ENCODE measurements around the gene SND1. TPM values are rescaled to one million over a fixed set of nuclear protein-coding genes. Genes with fewer than 3 reads are reported as not detected.

Gene SND1
- total and polyA plus RNA-seq, 2 of the 4 experiments (the other 2 are of a cell fraction): 154 to 294 TPM

GRCh38 chr7:127845522-127846214, 193.7 kb downstream of the SND1 start:
- no peak for TF ChIP-seq BHLHE40 (IDR thresholded peaks at IDR 0.05; ENCODE audit: low read depth, low read length)
- TF ChIP-seq ELK1 (IDR thresholded peaks at IDR 0.05; ENCODE audit: borderline replicate concordance, low read depth, low read length): no peak
- TF ChIP-seq RAD21 (IDR thresholded peaks at IDR 0.05; ENCODE audit: low read length): no peak
- TF ChIP-seq MAFK (IDR thresholded peaks at IDR 0.05; ENCODE audit: low read depth, low read length): no peak
- no peak for TF ChIP-seq FOS (IDR thresholded peaks at IDR 0.05; ENCODE audit: low read depth, low read length)
- no peak for TF ChIP-seq POLR2A (IDR thresholded peaks at IDR 0.05; ENCODE audit: low read depth, low read length)
- TF ChIP-seq MAZ (IDR thresholded peaks at IDR 0.05; ENCODE audit: borderline replicate concordance, low read depth, low read length): no peak
- no peak for TF ChIP-seq MXI1 (IDR thresholded peaks at IDR 0.05; ENCODE audit: borderline replicate concordance, low read depth, low read length)
- TF ChIP-seq USF2 (IDR thresholded peaks at IDR 0.05; ENCODE audit: low read depth, low read length): no peak
- no peak for TF ChIP-seq NFE2L2 (IDR thresholded peaks at IDR 0.05; ENCODE audit: low read depth, low read length)
- TF ChIP-seq CHD1 (IDR thresholded peaks at IDR 0.05; ENCODE audit: low read depth, low read length): no peak
- TF ChIP-seq RCOR1 (IDR thresholded peaks at IDR 0.05; ENCODE audit: insufficient replicate concordance, low read length): no peak
- no peak for TF ChIP-seq CTCF (conservative IDR thresholded peaks at IDR 0.05; ENCODE audit: low read depth, low read length)
- no peak for TF ChIP-seq CEBPB (IDR thresholded peaks at IDR 0.05; ENCODE audit: low read depth, low read length)
- TF ChIP-seq SMC3 (IDR thresholded peaks at IDR 0.05; ENCODE audit: low read depth, low read length): no peak
- no peak for TF ChIP-seq RFX5 (IDR thresholded peaks at IDR 0.05; ENCODE audit: low read depth, low read length)
- dilution Hi-C loops (cut with HindIII; ENCODE audit: low sequenced_read_pairs, unreplicated experiment): no loop called here
- no peak overlapping the region for H3K23ac ChIP-seq (ENCODE audit: low read depth, low read length)

More at GRCh38 chr7:127845522-127846214, 193.7 kb downstream of the SND1 start:
- no CpG with 5 or more reads among the region's 1 CpG for whole genome bisulfite sequencing, 2 experiments (ENCODE audit: extremely low coverage in 2 of 2, insufficient read length in 1 of 2)
- no peak overlapping the region for H3K27ac ChIP-seq (ENCODE audit: insufficient read depth, low read length)
- H2BK15ac ChIP-seq (ENCODE audit: low read depth, low read length): no peak overlapping the region
- no peak overlapping the region for H2BK20ac ChIP-seq (ENCODE audit: low read depth, low read length)
- no peak overlapping the region for H3K4ac ChIP-seq (ENCODE audit: low read depth, low read length)
- POLR2A ChIA-PET (ENCODE audit: unreplicated experiment): no interaction called here
- H3K9me3 ChIP-seq (ENCODE audit: control insufficient read depth, insufficient read depth, low read length): no peaks in the 10 kb centered on the region
- no peak overlapping the region for H4K8ac ChIP-seq (ENCODE audit: low read depth in 2 of 2, low read length in 2 of 2)
- ATAC-seq (ENCODE audit: low read depth) (no peak), DNase-seq (no peak)
- no peak overlapping the region for H2AFZ ChIP-seq (replicated peaks; ENCODE audit: low read length, poor library complexity)
- intact Hi-C loops (cut with micrococcal nuclease) (no loop called here), in situ Hi-C loops (cut with MboI; ENCODE audit: low sequenced_read_pairs) (no loop called here)
- no peak overlapping the region for H3K4me3 ChIP-seq (ENCODE audit: insufficient read depth, low read depth, low read length)
- peaks cover 16% of the 10 kb centered on the region; the same call in 1 of the 2 replicates for H4K20me1 ChIP-seq (ENCODE audit: insufficient read depth, low read length)
- H2BK120ac ChIP-seq (ENCODE audit: low read depth, low read length): no peak overlapping the region
- no peak overlapping the region for H4K5ac ChIP-seq (ENCODE audit: low read depth, low read length)
- H3K79me1 ChIP-seq (ENCODE audit: low read depth in 1 of 2, low read length in 2 of 2): peaks cover 31 to 58% of the 10 kb centered on the region in 2 experiments
- H4K91ac ChIP-seq (ENCODE audit: insufficient read depth, low read depth, low read length): no peak overlapping the region
- no peak overlapping the region for H3K18ac ChIP-seq (ENCODE audit: low read depth, low read length)
- H3K14ac ChIP-seq (replicated peaks; ENCODE audit: low read depth, low read length): no peak overlapping the region
- CTCF ChIA-PET: no interaction called here
- H2AK9ac ChIP-seq (replicated peaks; ENCODE audit: low read depth, low read length, poor library complexity): no peak overlapping the region
- H3K36me3 ChIP-seq (ENCODE audit: control insufficient read depth, insufficient read depth, low read length): peaks cover 7% of the 10 kb centered on the region
- no peak overlapping the region for H2BK5ac ChIP-seq (ENCODE audit: low read depth, low read length, poor library complexity, severe bottlenecking)
- no peaks in the 10 kb centered on the region for H3K27me3 ChIP-seq (ENCODE audit: control insufficient read depth, insufficient read depth, low read length)
- BruUV-seq (replicated peaks): no TSS peak
- peaks cover 7% of the 10 kb centered on the region; the same call in 1 of the 2 replicates for H3K4me1 ChIP-seq (ENCODE audit: control insufficient read depth, insufficient read depth, low read length)
- no peak overlapping the region for H3K9ac ChIP-seq (ENCODE audit: low read depth, low read length)
- peaks cover 10% of the 10 kb centered on the region for H3K9me1 ChIP-seq (ENCODE audit: insufficient read depth, low read length)
- H3K56ac ChIP-seq (ENCODE audit: extremely low read depth, insufficient read depth, low read length): no peak overlapping the region
- no peak overlapping the region for H2AK5ac ChIP-seq (ENCODE audit: low read depth, low read length)
- no peak overlapping the region for H3K4me2 ChIP-seq (ENCODE audit: low read depth, low read length)
